Right cardiac atrium (tissue), 5 donors: ENCODE results near the gene ABCB4. TPM values are rescaled to one million over a fixed set of nuclear protein-coding genes. Genes with fewer than 3 reads are reported as not detected.
"Not testable (repeated sequence)": the region's sequence is repeated elsewhere in the genome, so short reads cannot be mapped to it uniquely, and the experiment has no call there.

Source experiments
- ATAC-seq, 2 donors: fragments of 200-7000 bp; cut with Tn5 transposase; one replicate each; pipeline versions ENCODE4 v1.8.0 to v1.9.1; 2020; ENCODE audit warnings: moderate library complexity in 2 of 2, mild to moderate bottlenecking in 1 of 2
- DNase-seq, 3 donors: peaks; one replicate each; pipeline ENCODE4 v3.0.0-alpha.2; 2020
- H3K27ac ChIP-seq: one replicate; pipeline ENCODE4 v1.5.1; 2013; ENCODE audit warnings: mild to moderate bottlenecking, low read length, control low read depth, moderate library complexity
- H3K27me3 ChIP-seq: one replicate; pipeline ENCODE4 v1.6.1; 2013; ENCODE audit not compliant: control insufficient read depth, insufficient read depth
- H3K4me1 ChIP-seq: one replicate; pipeline ENCODE4 v1.6.1; 2013; ENCODE audit warnings: low read length; ENCODE audit not compliant: control insufficient read depth, insufficient read depth
- H3K4me3 ChIP-seq: one replicate; pipeline ENCODE4 v1.5.1; 2013; ENCODE audit warnings: low read length, control low read depth
- H3K9me3 ChIP-seq: one replicate; pipeline ENCODE4 v1.6.1; 2013; ENCODE audit warnings: low read length; ENCODE audit not compliant: control insufficient read depth
- WGBS: extraction: QIAGEN DNeasy Blood & Tissue Kit; methylation state at CpG from one replicate; pipeline ENCODE4 v1.1.7; 2013; 5-methylcytosine and 5-hydroxymethylcytosine counted together
- intact Hi-C, 4 donors: fragments of 100-400 bp; cut with DNase I; formaldehyde crosslinking; loops; one replicate each; pipeline versions ENCODE4 v1.11.0 to v1.14.0; 2022 to 2023
- polyA plus RNA-seq: library from polyadenylated mRNA; stranded (reverse); fragments of 200-250 nt; gene quantifications from one replicate; pipeline ENCODE4 v1.2.3, GENCODE V29; 2013
- total RNA-seq, 4 donors: library from RNA; stranded (reverse); fragmentation: NEBNext Ultra II Directional; extraction: Animal tissue kit (Norgen Biotek cat#: 25700); gene quantifications; one replicate each; pipeline ENCODE4 v1.2.1, GENCODE V29; 2021
- donor health status: healthy with polysubstance abuse.
- donor health status: DM: no; HTN: yes; CAD: no.
- donor health status: DM: no; HTN: no; CAD: no.
- donor health status: DM: no; HTN: yes; CAD: no; lungs with severe emphysema.
- donor health status: DM: yes; HTN: yes; CAD: no.

ABCB4 gene
- total and polyA plus RNA-seq, 5 donors = 5.4 to 7.9 (median 7.5) TPM

- Histone ChIP-seq H3K9me3 (no peaks in the 10 kb centered on the region), H3K27ac (no peak overlapping the region), H3K4me3 (no peak overlapping the region), H3K4me1 (peaks cover 2% of the 10 kb centered on the region), H3K27me3 (no peaks in the 10 kb centered on the region)
- intact Hi-C loops = no loop called here
- ATAC-seq = no peak
- no peak for DNase-seq
- 66% methylated on average over 2 of the region's 2 CpGs for WGBS
Observed at GRCh38 chr7:87479951-87480350, 4.5 kb upstream of the ABCB4 start.

DNA sequence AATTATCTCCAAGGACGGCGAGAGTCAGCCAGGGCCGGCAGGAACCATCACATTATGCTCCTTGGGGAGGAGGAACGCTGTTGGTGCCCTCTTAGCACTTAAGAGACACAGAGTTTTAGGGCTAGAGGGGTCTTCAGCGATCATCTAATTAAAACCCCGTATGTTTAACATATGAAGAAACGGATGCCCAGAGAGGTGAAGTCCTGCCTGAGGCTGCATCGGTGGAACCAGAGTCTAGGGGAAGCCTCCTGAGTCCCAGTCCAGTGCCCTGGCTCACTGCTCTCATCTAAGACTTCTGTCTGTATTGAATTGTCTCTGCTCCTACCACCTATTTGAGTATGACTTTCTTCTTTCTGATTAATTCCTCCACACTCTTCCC lies 688 bp upstream of the ABCB4 start:
- 37% methylated on average over 8 of the region's 8 CpGs for WGBS
- peak in 1 of 3 donors; percentile 45 for DNase-seq
- peaks cover 2% of the 10 kb centered on the region for H3K4me1 ChIP-seq
- intact Hi-C loops = no loop called here
- H3K9me3 ChIP-seq = no peaks in the 10 kb centered on the region
- no peak for ATAC-seq
- peak overlapping the region; percentile 60 for H3K4me3 ChIP-seq
- no peaks in the 10 kb centered on the region for H3K27me3 ChIP-seq
- H3K27ac ChIP-seq = no peak overlapping the region

DNA sequence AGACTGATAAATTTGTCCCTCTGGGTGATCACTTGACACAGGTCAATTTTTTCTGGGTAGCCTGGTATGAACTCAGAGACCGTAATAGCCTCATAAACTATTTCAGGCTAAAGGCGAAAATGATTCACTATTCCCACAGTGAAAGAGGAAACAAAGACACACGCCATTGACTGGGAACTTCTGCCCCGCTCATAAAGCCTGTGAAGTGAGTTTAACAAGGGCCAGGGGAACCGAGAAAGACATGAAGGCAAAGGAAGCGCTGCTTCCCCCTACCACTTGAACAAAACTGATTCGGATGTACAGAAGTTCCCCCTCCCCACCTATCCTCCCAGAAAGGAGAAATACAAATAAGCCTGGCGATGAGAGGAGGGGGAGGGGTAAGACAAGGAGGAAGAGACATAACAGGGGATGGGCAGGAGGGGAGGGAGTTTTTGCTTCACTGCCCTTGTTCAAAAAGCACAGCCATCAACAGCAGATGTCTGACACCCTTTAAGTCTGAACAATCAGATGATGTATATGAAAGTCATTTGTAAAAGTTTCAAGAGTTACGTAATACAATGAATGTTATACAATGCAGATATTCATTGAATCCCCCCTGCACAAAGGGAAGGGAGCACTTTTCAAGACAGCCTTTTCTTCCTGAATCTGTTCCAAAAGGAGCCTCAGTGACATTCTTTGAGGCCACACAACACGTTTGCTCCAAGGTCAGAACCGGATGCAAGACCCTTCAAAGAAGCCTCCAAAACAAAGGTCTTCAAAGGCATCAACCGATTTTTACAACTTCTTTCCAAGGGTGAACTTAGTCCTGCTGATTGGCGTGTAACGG lies 734 bp downstream of the ABCB4 start:
- no peaks in the 10 kb centered on the region for H3K9me3 ChIP-seq
- 14% methylated on average over 14 of the region's 14 CpGs for WGBS
- ATAC-seq (peak; percentile 63 to 81), DNase-seq (no peak)
- H3K27me3 ChIP-seq = no peaks in the 10 kb centered on the region
- peaks cover 2% of the 10 kb centered on the region for H3K4me1 ChIP-seq
- peak overlapping the region; percentile 60 for H3K4me3 ChIP-seq
- intact Hi-C loops = no loop called here
- H3K27ac ChIP-seq = peak overlapping the region; percentile 70

GRCh38 chr7:87473986-87474385 lies 1.5 kb downstream of the ABCB4 start:
- peaks cover 2% of the 10 kb centered on the region for H3K4me1 ChIP-seq
- no peak overlapping the region for H3K4me3 ChIP-seq
- H3K27ac ChIP-seq = no peak overlapping the region
- WGBS = 34% methylated on average over 2 of the region's 2 CpGs
- ATAC-seq = peak; percentile 40 to 57
- no peak for DNase-seq
- intact Hi-C loops = no loop called here
- no peaks in the 10 kb centered on the region for H3K27me3 ChIP-seq
- H3K9me3 ChIP-seq = no peaks in the 10 kb centered on the region

DNA sequence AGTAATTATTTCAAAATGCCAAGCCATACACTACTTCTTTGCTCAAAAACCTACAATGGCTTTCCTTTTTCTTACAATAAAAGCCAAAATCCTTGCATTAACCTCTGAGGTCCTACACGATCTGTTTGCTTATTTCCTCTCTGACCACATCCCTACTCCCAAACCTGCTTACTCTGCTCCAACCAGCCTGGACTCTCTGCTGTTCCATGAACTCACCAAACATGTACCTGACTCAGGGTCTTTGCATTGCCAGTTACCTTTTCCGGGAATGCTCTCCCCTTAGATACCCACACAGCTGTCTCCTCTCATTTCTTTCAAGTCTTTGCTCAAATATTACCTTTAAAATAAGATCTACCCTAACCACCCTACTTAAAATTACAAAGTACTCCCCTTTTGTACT lies 2.3 kb downstream of the ABCB4 start:
- 76% methylated on average over 2 of the region's 2 CpGs for WGBS
- H3K27ac ChIP-seq = no peak overlapping the region
- ATAC-seq = no peak
- H3K27me3 ChIP-seq = no peaks in the 10 kb centered on the region
- intact Hi-C loops = no loop called here
- H3K4me3 ChIP-seq = no peak overlapping the region
- peaks cover 2% of the 10 kb centered on the region for H3K4me1 ChIP-seq
- no peak for DNase-seq
- no peaks in the 10 kb centered on the region for H3K9me3 ChIP-seq

- ATAC-seq (no peak), DNase-seq (no peak)
- peaks cover 2% of the 10 kb centered on the region for H3K4me1 ChIP-seq
- no peak overlapping the region for H3K4me3 ChIP-seq
- intact Hi-C loops = no loop called here
- H3K9me3 ChIP-seq = no peaks in the 10 kb centered on the region
- WGBS = 82% methylated on average over 2 of the region's 2 CpGs
- no peaks in the 10 kb centered on the region for H3K27me3 ChIP-seq
- H3K27ac ChIP-seq = no peak overlapping the region
Observed at GRCh38 chr7:87471473-87471872, 4.0 kb downstream of the ABCB4 start.

GRCh38 chr7:87469204-87469603 lies 6.3 kb downstream of the ABCB4 start:
- intact Hi-C loops, ATAC-seq, H3K4me3 ChIP-seq, H3K9me3 ChIP-seq, H3K4me1 ChIP-seq, H3K27ac ChIP-seq, DNase-seq, H3K27me3 ChIP-seq: not testable (repeated sequence)

DNA sequence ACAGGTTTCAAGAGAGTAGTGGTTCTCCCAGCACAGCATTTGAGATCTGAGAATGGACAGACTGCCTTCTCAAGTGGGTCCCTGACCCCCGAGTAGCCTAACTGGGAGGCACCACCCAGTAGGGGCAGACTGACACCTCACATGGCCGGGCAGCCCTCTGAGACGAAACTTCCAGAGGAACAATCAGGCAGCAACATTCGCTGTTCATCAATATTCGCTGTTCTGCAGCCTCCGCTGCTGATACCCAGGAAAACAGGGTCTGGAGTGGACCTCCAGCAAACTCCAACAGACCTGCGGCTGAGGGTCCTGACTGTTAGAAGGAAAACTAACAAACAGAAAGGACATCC lies 10.0 kb downstream of the ABCB4 start:
- H3K27ac ChIP-seq, H3K27me3 ChIP-seq, intact Hi-C loops, H3K4me3 ChIP-seq, DNase-seq, ATAC-seq, H3K4me1 ChIP-seq, H3K9me3 ChIP-seq: not testable (repeated sequence)
- 88% methylated on average over 7 of the region's 7 CpGs for WGBS

DNA sequence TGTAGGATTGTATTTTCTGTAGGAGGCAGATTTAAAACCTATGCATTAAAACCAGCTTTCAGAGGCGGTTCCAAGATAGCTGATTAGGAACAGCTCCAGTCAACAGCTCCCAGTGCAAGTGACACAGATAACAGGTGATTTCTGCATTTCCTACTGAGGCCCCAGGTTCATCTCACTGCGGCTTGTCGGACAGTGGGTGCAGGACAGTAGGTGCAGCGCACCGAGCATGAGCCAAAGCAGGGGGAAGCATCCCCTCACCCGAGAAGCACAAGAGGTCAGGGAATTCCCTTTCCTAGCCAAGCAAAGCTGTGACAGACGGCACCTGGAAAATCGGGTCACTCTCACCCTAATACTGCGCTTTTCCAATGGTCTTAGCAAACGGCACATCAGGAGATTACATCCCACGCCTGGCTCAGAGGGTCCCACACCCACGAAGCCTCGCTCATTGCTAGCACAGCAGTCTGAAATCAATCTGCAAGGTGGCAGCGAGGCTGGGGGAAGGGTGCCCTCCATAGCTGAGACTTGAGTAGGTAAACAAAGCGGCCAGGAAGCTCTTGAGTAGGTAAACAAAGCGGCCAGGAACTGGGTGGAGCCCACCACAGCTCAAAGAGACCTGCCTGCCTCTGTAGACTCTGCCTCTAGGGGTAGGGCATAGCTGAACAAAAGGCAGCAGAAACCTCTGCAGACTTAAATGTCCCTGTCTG lies 10.5 kb downstream of the ABCB4 start:
- ATAC-seq, intact Hi-C loops, H3K27ac ChIP-seq, H3K9me3 ChIP-seq, DNase-seq, H3K27me3 ChIP-seq, H3K4me1 ChIP-seq, H3K4me3 ChIP-seq: not testable (repeated sequence)
- 64% methylated on average over 16 of the region's 16 CpGs for WGBS

DNA sequence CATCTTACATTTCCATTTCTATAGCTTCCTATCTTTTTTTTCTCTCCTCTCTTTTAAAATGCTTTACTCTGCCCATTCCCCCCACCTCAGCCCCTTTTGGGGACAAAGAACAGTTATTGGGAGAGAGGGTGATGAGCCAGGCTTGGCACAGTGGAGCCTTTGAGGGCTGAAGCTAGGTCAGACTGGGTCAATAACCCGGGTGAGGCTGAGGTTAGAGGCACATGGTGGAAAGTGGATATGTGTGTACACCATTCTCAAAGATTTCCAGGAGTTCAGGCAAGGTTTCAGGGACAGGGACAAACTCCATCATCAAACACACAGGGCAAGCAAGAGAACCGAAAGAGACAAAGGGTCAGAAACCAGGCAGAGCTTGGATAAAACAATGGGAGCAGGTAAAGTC lies 11.5 kb downstream of the ABCB4 start:
- no peaks in the 10 kb centered on the region for H3K9me3 ChIP-seq
- no peak overlapping the region for H3K4me3 ChIP-seq
- no peak overlapping the region for H3K27ac ChIP-seq
- no peaks in the 10 kb centered on the region for H3K27me3 ChIP-seq
- ATAC-seq (no peak), DNase-seq (no peak)
- WGBS = 82% methylated on average over 2 of the region's 2 CpGs
- intact Hi-C loops = no loop called here
- H3K4me1 ChIP-seq = no peaks in the 10 kb centered on the region

- not testable (repeated sequence) for ATAC-seq, DNase-seq
Observed at GRCh38 chr7:87460444-87460843, 15.0 kb downstream of the ABCB4 start.

More at GRCh38 chr7:87460444-87460843, 15.0 kb downstream of the ABCB4 start:
- intact Hi-C loops, H3K9me3 ChIP-seq, H3K27me3 ChIP-seq, H3K27ac ChIP-seq, H3K4me3 ChIP-seq, H3K4me1 ChIP-seq: not testable (repeated sequence)
- 91% methylated on average over 3 of the region's 3 CpGs for WGBS
